BJ (cell line): ENCODE data around the gene TRMT10A. TPM values are rescaled to one million over a fixed set of nuclear protein-coding genes. Genes with fewer than 3 reads are reported as not detected.

ENCODE experiments used
- CTCF ChIA-PET: fragments of 350-600 bp; formaldehyde crosslinking; extraction: SDS; loops from one replicate; lab custom pipeline; 2021; ENCODE audit warnings: antibody characterized with exemption, inconsistent platforms; lab: Yijun Ruan, JAX
- POLR2A ChIA-PET: fragments of 300-600 bp; sonication (Branson Sonifier 250); formaldehyde crosslinking; extraction: SDS; loops from one replicate; lab custom pipeline; 2021; ENCODE audit warnings: antibody characterized with exemption; lab: Charles Lee
- DNase-seq: peaks from one replicate; pipeline ENCODE4 v3.0.0-alpha.2; 2011; ENCODE audit warnings: low read depth
- H3K27me3 ChIP-seq: 2 replicates; pipeline ENCODE4 v1.6.0; 2011; ENCODE audit warnings: low read length; ENCODE audit not compliant: control insufficient read depth, insufficient read depth
- H3K36me3 ChIP-seq: 2 replicates; pipeline ENCODE4 v1.5.1; 2011; ENCODE audit warnings: low read length; ENCODE audit not compliant: control insufficient read depth, insufficient read depth
- H3K4me3 ChIP-seq: 2 replicates; pipeline ENCODE4 v1.5.1; 2011; ENCODE audit warnings: low read depth, mild to moderate bottlenecking, control low read depth, low read length
- CTCF ChIP-seq: IDR thresholded peaks from 2 replicates; pipeline ENCODE4 v1.5.1; 2011; ENCODE audit warnings: low read depth, mild to moderate bottlenecking, control low read depth, inconsistent platforms, low read length, moderate library complexity; ENCODE audit not compliant: insufficient read depth
- polyA plus RNA-seq: library from polyadenylated mRNA; depleted of rRNA; stranded (reverse); fragments of >200 nt; gene quantifications from 2 replicates; pipeline ENCODE4 v1.2.3, GENCODE V29; 2011

The TRMT10A gene
- polyA plus RNA-seq, 1 experiment, result 1.7 TPM

GRCh38 chr4:99608417-99608816 is 44.6 kb upstream of the TRMT10A start:
- H3K4me3 ChIP-seq, result no peak overlapping the region
- ChIA-PET CTCF (no interaction called here), POLR2A (no interaction called here)
- H3K36me3 ChIP-seq, result no peaks in the 10 kb centered on the region
- DNase-seq, result no peak
- no peaks in the 10 kb centered on the region for H3K27me3 ChIP-seq
- TF ChIP-seq CTCF, result no peak

GRCh38 chr4:99606716-99607115 is 42.9 kb upstream of the TRMT10A start:
- ChIA-PET CTCF (no interaction called here), POLR2A (no interaction called here)
- no peak for TF ChIP-seq CTCF
- no peak for DNase-seq
- H3K27me3 ChIP-seq, result no peaks in the 10 kb centered on the region
- no peaks in the 10 kb centered on the region for H3K36me3 ChIP-seq
- H3K4me3 ChIP-seq, result no peak overlapping the region

DNA sequence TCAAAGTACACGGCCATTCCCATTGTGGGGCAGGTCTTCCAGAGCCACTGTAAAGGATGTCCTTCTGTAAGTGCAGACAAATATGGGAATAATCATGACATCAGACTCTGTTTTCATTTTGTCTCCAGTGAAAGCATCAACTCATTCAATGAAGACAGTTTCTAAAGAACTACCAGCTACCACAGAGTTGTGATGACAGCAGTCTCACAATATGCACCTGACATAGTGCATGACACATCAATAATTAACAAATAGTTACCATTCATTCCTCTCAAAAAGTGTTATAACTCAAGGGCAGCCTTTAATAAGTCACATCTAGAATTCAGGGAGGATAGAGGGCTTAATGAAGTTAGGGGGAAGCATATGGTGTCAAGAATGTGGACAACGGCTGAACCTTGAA is 31.0 kb upstream of the TRMT10A start:
- H3K4me3 ChIP-seq, result no peak overlapping the region
- ChIA-PET CTCF (no interaction called here), POLR2A (no interaction called here)
- TF ChIP-seq CTCF, result no peak
- H3K27me3 ChIP-seq, result no peaks in the 10 kb centered on the region
- no peak for DNase-seq
- no peaks in the 10 kb centered on the region for H3K36me3 ChIP-seq

DNA sequence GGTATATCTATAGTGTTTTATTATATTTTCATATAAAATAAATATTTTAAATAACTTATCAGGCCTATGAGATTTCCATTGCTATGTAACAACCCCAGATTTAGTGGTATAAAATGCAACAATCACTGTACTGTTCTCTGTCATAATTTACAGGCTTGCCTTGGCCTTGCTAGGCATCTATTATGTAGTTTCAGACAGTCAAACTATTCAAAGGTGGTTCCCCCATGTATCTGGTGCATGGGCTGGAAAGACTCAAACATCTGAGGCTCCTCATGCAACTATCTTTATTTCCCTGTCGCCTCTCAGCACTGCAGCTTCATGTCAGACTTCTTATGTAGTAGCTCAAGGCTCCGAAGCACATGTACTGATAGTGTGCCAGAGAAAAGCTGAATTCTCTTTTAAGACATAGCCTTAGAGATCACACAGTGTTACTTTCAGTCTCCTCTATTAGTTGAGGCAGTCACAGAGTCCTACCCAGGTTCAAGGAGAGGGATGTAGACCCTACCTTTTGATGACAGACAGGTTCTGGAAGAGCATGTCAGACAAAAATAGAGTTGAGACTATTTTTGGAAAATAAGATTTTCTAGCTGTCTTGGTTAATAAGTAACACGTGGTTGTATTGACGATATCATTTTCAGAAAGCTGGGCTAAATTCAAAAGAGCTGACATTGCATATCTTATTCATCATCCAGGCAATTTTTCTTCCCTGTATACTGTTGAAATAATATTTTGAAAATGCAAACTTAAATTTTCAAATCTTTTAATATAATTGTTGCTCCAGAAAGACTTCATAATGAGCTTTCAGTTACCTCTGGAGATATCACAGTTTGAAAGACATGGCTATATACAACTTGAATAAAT is 30.2 kb upstream of the TRMT10A start:
- TF ChIP-seq CTCF, result no peak
- no peaks in the 10 kb centered on the region for H3K27me3 ChIP-seq
- H3K36me3 ChIP-seq, result no peaks in the 10 kb centered on the region
- ChIA-PET POLR2A (no interaction called here), CTCF (interaction anchor here (0.9 kb wide), 1 partner anchor 9 kb away, joined by 3 read pairs; no protein-coding TSS in a partner anchor)
- DNase-seq, result no peak
- H3K4me3 ChIP-seq, result no peak overlapping the region

DNA sequence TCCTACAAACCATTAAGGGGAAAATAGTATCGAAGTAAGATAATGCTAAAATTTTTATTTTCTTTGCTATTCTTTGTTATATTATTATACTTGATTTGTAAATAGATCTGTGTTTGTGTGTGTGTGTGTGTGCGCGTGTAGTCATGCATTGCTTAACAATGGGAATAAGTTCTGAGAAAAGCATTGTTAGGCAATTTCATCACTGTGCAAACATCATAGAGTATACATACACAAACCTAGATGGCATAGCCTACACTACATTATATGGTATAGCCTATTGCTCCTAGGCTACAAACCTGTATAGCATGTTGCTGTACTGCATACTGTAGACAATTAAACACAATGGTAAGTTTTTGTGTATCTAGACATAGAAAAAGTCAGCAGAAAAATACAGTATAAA is 27.9 kb upstream of the TRMT10A start:
- CTCF ChIA-PET, result no interaction called here
- no peaks in the 10 kb centered on the region for H3K36me3 ChIP-seq

More for the DNA sequence above, 27.9 kb upstream of the TRMT10A start:
- DNase-seq, result no peak
- no peak for TF ChIP-seq CTCF
- no peak overlapping the region for H3K4me3 ChIP-seq
- POLR2A ChIA-PET, result no interaction called here
- no peaks in the 10 kb centered on the region for H3K27me3 ChIP-seq
